ENCODE results near the gene DNMT3B.
A peak's percentile ranks its signal among the peaks of the same experiment; 100 is the strongest.
"Not testable (repeated sequence)": the region's sequence is repeated elsewhere in the genome, so short reads cannot be mapped to it uniquely, and the experiment has no call there.

Gene DNMT3B

DNA sequence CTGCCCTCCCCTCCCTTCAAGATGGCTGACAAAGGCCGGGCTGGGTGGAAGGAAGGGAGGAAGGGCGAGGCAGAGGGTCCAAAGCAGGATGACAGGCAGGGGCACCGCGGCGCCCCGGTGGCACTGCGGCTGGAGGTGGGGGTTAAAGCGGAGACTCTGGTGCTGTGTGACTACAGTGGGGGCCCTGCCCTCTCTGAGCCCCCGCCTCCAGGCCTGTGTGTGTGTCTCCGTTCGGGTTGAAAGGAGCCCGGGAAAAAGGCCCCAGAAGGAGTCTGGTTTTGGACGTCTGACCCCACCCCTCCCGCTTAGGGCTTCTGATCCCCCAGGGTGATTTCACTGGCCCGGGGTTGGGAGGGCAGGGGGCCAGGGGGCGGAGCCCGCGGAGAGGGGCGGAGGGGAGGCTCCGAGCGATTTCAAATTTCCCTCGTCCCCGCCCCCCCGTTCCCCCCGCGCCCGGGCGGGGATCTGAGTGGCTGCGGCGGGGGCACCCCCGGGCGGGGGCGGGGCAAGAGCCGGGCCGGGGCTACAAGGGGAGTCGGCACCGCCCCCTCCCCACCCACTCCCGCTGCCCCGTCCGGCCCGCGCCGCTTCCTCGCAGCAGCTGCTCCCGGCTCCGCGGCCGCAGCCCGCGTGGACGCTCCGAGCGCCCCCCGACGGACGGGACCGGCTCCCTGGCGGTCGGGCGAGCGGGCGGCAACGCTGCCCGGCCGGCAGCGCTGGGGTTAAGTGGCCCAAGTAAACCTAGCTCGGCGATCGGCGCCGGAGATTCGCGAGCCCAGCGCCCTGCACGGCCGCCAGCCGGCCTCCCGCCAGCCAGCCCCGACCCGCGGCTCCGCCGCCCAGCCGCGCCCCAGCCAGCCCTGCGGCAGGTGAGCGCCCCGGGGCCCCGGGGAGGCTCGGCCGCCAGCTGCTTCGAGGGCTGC, at the start of gene DNMT3B:
Gene DNMT3B (plus strand): TSS at position 555 of the 923 bp plus-strand sequence. CDS start 17,939 bp downstream, outside the sequence.
- H3K4me3 ChIP-seq (ENCODE audit: low read depth, low read length) = peak within 1 kb of the TSS; percentile 100
- peaks cover 38% of the 10 kb centered on the region for H3K36me3 ChIP-seq (ENCODE audit: control insufficient read depth, insufficient read depth, low read length)
- no peaks in the 10 kb centered on the region for H3K9me3 ChIP-seq (ENCODE audit: control insufficient read depth, insufficient read depth, low read length)
- no peaks in the 10 kb centered on the region for H3K27me3 ChIP-seq (ENCODE audit: control insufficient read depth, insufficient read depth, low read length)
- H3K9ac ChIP-seq (ENCODE audit: low read depth, low read length) = peak within 1 kb of the TSS; percentile 100
- H3K4me1 ChIP-seq (ENCODE audit: control insufficient read depth, insufficient read depth, low read length) = peaks cover 10% of the 10 kb centered on the region

DNA sequence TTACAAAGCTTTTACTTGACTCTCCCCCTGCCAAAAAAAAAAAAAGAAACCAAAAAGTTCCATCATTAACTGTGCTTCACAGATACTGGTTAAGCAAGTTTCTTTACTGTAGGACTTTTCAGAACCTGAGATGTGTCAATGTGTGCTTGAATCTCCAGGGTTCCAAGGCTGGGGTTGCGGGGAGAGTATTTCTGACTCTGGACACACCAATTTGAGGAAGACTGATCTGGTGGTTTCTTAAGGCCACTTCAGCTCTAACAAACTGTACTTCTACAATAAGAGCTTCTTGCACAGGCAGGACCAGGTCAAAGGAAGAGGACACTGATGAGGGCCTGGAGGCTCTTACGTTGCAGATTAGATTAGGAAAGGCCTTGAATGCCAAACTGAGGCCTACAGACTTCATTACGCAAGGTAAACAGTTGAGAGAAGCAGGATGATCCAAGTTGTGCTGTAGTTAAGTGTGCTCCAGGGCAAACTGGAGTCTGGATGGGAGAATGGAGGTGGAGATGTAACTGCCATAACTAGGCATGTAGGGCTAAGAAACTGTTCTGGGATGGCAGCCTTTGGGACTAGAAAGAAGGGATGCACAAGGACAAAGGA, 43.3 kb upstream of the DNMT3B start:
- Histone ChIP-seq H3K9me3 (ENCODE audit: control insufficient read depth, insufficient read depth, low read length) (no peaks in the 10 kb centered on the region), H3K36me3 (ENCODE audit: control insufficient read depth, insufficient read depth, low read length) (peaks cover 11% of the 10 kb centered on the region)

DNA sequence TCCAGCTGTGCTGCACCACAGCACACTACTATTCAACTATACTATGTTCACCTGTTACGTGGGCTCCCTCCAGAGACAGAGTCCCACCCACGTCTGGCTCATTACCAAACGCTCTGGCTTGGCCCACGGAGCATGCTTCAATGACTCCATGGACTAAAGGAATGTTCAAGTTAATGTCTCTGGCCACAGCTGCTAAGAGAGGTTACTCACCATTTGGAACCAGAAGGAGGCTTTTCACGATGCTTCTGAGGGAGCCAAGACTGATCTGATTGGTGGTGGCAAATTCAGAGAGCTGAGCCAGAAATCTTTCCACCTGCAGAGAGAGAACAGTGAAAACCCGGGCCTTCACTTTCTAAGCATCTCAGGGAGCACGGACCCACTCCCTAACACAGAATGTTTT, 34.5 kb upstream of the DNMT3B start:
- Histone ChIP-seq H3K9ac (ENCODE audit: low read depth, low read length) (no peak overlapping the region), H3K4me1 (ENCODE audit: control insufficient read depth, insufficient read depth, low read length) (no peaks in the 10 kb centered on the region), H3K36me3 (ENCODE audit: control insufficient read depth, insufficient read depth, low read length) (peaks cover 18% of the 10 kb centered on the region), H3K9me3 (ENCODE audit: control insufficient read depth, insufficient read depth, low read length) (no peaks in the 10 kb centered on the region), H3K27me3 (ENCODE audit: control insufficient read depth, insufficient read depth, low read length) (no peaks in the 10 kb centered on the region), H3K4me3 (ENCODE audit: low read depth, low read length) (no peak overlapping the region)

More for the DNA sequence above, 43.3 kb upstream of the DNMT3B start:
- no peak overlapping the region for H3K9ac ChIP-seq (ENCODE audit: low read depth, low read length)
- H3K4me3 ChIP-seq (ENCODE audit: low read depth, low read length) = no peak overlapping the region
- H3K27me3 ChIP-seq (ENCODE audit: control insufficient read depth, insufficient read depth, low read length) = no peaks in the 10 kb centered on the region
- H3K4me1 ChIP-seq (ENCODE audit: control insufficient read depth, insufficient read depth, low read length) = no peaks in the 10 kb centered on the region

DNA sequence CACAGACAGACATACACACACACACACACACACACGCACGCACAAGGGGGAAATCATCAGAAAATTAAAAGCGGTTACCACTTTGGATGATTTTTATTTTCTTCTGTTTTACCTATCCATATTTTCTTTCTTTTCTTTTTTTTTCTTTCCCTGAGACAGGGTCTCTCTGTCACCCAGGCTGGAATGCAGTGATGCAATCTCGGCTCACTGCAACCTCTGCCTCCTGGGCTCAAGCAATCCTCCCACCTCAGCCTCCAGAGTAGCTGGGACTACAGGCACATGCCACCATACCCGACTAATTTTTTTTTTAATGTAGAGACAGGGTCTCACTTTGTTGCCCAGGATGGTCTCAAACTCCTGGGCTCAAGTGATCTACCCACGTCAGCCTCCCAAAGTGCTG, 33.8 kb upstream of the DNMT3B start:
- H3K4me1 ChIP-seq (ENCODE audit: control insufficient read depth, insufficient read depth, low read length); H3K9me3 ChIP-seq (ENCODE audit: control insufficient read depth, insufficient read depth, low read length); H3K27me3 ChIP-seq (ENCODE audit: control insufficient read depth, insufficient read depth, low read length); H3K4me3 ChIP-seq (ENCODE audit: low read depth, low read length); H3K9ac ChIP-seq (ENCODE audit: low read depth, low read length): not testable (repeated sequence)
- peaks cover 18% of the 10 kb centered on the region for H3K36me3 ChIP-seq (ENCODE audit: control insufficient read depth, insufficient read depth, low read length)

GRCh38 chr20:32729334-32729733, 32.9 kb upstream of the DNMT3B start:
- not testable (repeated sequence) for H3K9ac ChIP-seq (ENCODE audit: low read depth, low read length); H3K4me1 ChIP-seq (ENCODE audit: control insufficient read depth, insufficient read depth, low read length); H3K4me3 ChIP-seq (ENCODE audit: low read depth, low read length); H3K9me3 ChIP-seq (ENCODE audit: control insufficient read depth, insufficient read depth, low read length); H3K27me3 ChIP-seq (ENCODE audit: control insufficient read depth, insufficient read depth, low read length)
- H3K36me3 ChIP-seq (ENCODE audit: control insufficient read depth, insufficient read depth, low read length) = peaks cover 18% of the 10 kb centered on the region

DNA sequence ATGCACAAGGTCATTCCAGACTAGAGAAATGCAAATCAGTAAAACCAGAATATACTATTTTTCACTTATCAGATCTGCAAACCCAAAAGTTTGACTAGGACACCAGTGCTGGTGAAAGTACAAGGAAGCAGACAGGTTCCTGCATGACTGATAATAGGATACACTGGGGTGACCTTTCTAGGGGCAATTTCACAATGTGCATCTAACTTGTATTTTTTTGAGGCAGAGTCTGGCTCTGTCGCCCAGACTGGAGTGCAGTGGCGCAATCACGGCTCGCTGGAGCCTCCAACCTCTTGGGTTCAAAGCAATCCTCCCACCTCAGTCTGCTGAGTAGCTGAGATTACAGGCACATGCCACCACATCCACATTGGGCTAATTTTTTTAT, 30.3 kb upstream of the DNMT3B start:
- no peak overlapping the region for H3K9ac ChIP-seq (ENCODE audit: low read depth, low read length)
- peaks cover 16% of the 10 kb centered on the region for H3K36me3 ChIP-seq (ENCODE audit: control insufficient read depth, insufficient read depth, low read length)
- no peaks in the 10 kb centered on the region for H3K4me1 ChIP-seq (ENCODE audit: control insufficient read depth, insufficient read depth, low read length)
- no peak overlapping the region for H3K4me3 ChIP-seq (ENCODE audit: low read depth, low read length)
- no peaks in the 10 kb centered on the region for H3K9me3 ChIP-seq (ENCODE audit: control insufficient read depth, insufficient read depth, low read length)
- no peaks in the 10 kb centered on the region for H3K27me3 ChIP-seq (ENCODE audit: control insufficient read depth, insufficient read depth, low read length)

GRCh38 chr20:32737371-32738223, 24.6 kb upstream of the DNMT3B start:
- Histone ChIP-seq H3K9ac (ENCODE audit: low read depth, low read length) (no peak overlapping the region), H3K36me3 (ENCODE audit: control insufficient read depth, insufficient read depth, low read length) (no peaks in the 10 kb centered on the region), H3K9me3 (ENCODE audit: control insufficient read depth, insufficient read depth, low read length) (no peaks in the 10 kb centered on the region), H3K27me3 (ENCODE audit: control insufficient read depth, insufficient read depth, low read length) (no peaks in the 10 kb centered on the region), H3K4me1 (ENCODE audit: control insufficient read depth, insufficient read depth, low read length) (no peaks in the 10 kb centered on the region), H3K4me3 (ENCODE audit: low read depth, low read length) (no peak overlapping the region)

GRCh38 chr20:32741151-32741550, 21.0 kb upstream of the DNMT3B start:
- H3K9me3 ChIP-seq (ENCODE audit: control insufficient read depth, insufficient read depth, low read length) = no peaks in the 10 kb centered on the region
- no peaks in the 10 kb centered on the region for H3K27me3 ChIP-seq (ENCODE audit: control insufficient read depth, insufficient read depth, low read length)
- H3K36me3 ChIP-seq (ENCODE audit: control insufficient read depth, insufficient read depth, low read length) = no peaks in the 10 kb centered on the region
- no peak overlapping the region for H3K4me3 ChIP-seq (ENCODE audit: low read depth, low read length)
- H3K9ac ChIP-seq (ENCODE audit: low read depth, low read length) = no peak overlapping the region
- H3K4me1 ChIP-seq (ENCODE audit: control insufficient read depth, insufficient read depth, low read length) = peaks cover 10% of the 10 kb centered on the region

DNA sequence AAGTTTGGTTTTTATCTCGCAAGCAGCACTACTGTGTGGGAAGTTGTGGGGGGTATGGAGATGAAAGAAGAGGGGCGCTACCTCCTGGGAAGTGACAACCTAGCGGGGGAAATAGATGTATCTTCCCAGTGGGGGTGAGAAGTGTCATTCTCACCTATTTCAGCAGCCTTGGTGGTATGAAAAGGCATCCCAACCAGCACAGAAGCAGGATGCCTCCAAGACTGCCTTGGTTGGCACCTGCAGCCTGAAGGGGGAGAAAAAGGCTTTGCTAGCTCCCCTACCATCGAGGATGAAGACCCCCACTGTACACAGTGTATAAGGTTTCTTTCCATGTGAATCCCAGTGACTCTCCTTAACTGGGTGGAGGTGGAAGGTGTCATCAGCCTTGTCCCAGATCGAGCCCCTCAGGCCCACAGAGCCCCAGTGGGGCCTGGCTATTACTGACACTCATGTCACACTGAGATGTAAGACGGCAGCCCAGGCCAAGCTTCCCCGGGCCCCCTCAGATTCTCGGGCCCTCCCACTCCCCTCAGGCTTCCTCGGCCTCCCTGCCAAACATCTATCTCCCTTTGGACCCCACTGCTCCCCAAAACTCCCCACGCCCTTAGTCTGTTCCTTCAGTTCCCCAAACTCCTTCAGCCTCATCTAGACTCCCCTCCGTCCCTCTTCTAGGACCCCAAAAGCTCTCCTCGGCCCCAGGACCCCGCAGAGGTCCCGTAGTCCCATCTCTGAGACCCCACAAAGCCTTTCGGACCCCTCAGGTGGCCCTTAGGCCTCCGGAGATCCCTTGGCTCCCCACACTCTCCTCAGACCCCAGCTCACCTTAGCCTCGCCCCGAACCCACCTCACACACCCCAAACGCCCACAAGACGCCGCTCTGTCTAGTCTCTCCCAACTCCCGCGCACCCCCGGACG, 19.6 kb upstream of the DNMT3B start:
- Histone ChIP-seq H3K4me3 (ENCODE audit: low read depth, low read length) (peak overlapping the region; percentile 78), H3K9ac (ENCODE audit: low read depth, low read length) (peak overlapping the region; percentile 65), H3K9me3 (ENCODE audit: control insufficient read depth, insufficient read depth, low read length) (no peaks in the 10 kb centered on the region), H3K4me1 (ENCODE audit: control insufficient read depth, insufficient read depth, low read length) (peaks cover 10% of the 10 kb centered on the region), H3K36me3 (ENCODE audit: control insufficient read depth, insufficient read depth, low read length) (no peaks in the 10 kb centered on the region), H3K27me3 (ENCODE audit: control insufficient read depth, insufficient read depth, low read length) (no peaks in the 10 kb centered on the region)

DNA sequence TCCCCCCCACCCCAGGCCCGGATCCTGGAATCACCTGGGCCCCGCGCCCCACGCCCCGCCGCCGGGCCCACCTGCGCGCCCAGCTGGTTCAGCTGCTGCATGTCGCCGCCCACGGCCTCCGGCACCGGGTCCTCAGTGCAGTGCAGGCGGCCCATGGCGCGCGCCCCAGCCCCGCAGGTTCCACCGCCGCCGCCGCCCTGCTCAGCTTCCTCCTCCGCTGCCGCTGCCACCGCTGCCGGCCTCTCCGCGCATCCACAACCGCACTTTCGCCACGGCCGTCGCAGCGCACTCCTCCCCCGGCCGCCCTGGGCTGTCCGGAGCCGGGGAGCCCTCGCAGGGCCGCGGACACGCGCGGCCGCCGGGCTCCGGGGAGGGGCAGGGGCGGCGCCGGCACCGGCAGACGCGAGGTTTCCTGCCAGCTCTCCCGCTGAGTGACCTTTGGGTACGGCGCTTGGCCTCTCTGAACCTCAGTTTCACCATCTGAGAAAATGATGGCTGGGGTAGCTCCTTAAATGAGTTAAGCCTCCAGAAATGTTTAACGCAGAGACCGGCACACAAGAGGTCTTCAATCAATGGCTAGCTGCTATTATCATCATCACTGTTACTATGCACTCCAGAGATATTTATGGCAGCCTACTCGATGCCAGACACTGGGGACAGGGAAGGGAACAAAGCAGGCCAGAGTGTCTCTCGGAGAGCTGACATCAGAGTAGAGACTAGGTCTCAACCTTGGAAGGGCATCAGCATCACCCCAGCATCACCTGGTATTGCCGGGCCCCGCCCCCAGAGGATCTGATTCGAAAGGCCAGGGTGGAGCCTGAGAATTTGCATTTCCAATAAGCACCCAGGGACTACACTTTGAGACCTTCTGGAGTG, 18.7 kb upstream of the DNMT3B start, which contains the start of gene COMMD7:
Gene COMMD7 (minus strand): TSS at position 231 of the 876 bp plus-strand sequence. CDS start 76 bp downstream, at position 155.
- Histone ChIP-seq H3K4me1 (ENCODE audit: control insufficient read depth, insufficient read depth, low read length) (peaks cover 10% of the 10 kb centered on the region), H3K9ac (ENCODE audit: low read depth, low read length) (peak within 1 kb of the TSS; percentile 76), H3K36me3 (ENCODE audit: control insufficient read depth, insufficient read depth, low read length) (no peaks in the 10 kb centered on the region), H3K9me3 (ENCODE audit: control insufficient read depth, insufficient read depth, low read length) (no peaks in the 10 kb centered on the region), H3K27me3 (ENCODE audit: control insufficient read depth, insufficient read depth, low read length) (no peaks in the 10 kb centered on the region), H3K4me3 (ENCODE audit: low read depth, low read length) (peak within 1 kb of the TSS; percentile 78)
